Measurements from ENCODE around the gene SMIM29.

DNA sequence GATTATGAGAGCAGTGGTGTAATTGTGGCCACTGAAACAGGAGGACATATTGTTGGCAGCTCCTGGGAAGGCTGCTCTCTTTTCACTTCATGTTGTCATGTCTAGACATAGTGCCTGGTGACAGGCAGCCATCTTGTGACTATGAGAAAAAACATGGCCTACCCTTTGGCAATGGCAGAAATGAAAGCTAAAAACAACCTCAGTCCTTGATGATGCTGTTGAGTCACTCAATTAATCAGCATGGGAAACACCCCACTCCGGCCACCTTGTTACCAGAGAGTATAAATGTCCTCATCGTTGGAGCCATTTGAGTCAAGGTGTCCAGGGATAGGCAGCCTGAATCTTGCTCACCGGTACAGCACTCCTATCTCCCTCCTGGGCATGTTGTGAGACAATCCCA is 43.3 kb downstream of the SMIM29 start:
- TF ChIP-seq, protein P1, sequence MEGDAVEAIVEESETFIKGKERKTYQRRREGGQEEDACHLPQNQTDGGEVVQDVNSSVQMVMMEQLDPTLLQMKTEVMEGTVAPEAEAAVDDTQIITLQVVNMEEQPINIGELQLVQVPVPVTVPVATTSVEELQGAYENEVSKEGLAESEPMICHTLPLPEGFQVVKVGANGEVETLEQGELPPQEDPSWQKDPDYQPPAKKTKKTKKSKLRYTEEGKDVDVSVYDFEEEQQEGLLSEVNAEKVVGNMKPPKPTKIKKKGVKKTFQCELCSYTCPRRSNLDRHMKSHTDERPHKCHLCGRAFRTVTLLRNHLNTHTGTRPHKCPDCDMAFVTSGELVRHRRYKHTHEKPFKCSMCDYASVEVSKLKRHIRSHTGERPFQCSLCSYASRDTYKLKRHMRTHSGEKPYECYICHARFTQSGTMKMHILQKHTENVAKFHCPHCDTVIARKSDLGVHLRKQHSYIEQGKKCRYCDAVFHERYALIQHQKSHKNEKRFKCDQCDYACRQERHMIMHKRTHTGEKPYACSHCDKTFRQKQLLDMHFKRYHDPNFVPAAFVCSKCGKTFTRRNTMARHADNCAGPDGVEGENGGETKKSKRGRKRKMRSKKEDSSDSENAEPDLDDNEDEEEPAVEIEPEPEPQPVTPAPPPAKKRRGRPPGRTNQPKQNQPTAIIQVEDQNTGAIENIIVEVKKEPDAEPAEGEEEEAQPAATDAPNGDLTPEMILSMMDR (IDR thresholded peaks at IDR 0.05; ENCODE audit: insufficient read depth, low read depth, low read length), result no peak
- TF ChIP-seq EZH2 (IDR thresholded peaks at IDR 0.05; ENCODE audit: insufficient read depth, low read length), result no peak
